GM12801 (cell line): Measurements from ENCODE around the gene LATS2.

ENCODE experiments used
- TF ChIP-seq, protein P1 (sequence below): IDR thresholded peaks from one replicate; pipeline ENCODE4 v1.5.1; 2011; ENCODE audit warnings: control low read depth; ENCODE audit not compliant: insufficient read length; ENCODE audit errors: extremely low read depth

The LATS2 gene

DNA sequence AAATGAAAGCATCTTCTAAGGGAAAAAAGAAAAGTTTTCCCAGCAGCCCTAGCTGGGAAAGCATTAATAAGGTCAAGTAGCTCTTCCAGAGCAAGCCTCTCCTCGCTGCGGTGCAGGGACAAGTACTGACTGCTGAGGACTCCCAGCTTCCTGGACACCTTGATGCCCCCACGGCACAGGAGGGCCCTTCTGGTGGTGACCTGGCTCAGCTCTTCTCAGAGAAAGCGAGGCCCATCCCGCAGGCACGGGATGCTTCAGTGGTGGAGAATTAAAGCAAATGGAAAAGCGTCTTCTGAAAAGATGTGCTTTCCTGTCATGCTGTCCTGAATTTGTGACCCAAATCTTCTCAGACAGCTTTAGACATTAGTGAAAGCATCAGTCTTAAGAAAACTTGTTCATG lies 38.8 kb upstream of the LATS2 start:
- TF ChIP-seq, protein P1, sequence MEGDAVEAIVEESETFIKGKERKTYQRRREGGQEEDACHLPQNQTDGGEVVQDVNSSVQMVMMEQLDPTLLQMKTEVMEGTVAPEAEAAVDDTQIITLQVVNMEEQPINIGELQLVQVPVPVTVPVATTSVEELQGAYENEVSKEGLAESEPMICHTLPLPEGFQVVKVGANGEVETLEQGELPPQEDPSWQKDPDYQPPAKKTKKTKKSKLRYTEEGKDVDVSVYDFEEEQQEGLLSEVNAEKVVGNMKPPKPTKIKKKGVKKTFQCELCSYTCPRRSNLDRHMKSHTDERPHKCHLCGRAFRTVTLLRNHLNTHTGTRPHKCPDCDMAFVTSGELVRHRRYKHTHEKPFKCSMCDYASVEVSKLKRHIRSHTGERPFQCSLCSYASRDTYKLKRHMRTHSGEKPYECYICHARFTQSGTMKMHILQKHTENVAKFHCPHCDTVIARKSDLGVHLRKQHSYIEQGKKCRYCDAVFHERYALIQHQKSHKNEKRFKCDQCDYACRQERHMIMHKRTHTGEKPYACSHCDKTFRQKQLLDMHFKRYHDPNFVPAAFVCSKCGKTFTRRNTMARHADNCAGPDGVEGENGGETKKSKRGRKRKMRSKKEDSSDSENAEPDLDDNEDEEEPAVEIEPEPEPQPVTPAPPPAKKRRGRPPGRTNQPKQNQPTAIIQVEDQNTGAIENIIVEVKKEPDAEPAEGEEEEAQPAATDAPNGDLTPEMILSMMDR = no peak

DNA sequence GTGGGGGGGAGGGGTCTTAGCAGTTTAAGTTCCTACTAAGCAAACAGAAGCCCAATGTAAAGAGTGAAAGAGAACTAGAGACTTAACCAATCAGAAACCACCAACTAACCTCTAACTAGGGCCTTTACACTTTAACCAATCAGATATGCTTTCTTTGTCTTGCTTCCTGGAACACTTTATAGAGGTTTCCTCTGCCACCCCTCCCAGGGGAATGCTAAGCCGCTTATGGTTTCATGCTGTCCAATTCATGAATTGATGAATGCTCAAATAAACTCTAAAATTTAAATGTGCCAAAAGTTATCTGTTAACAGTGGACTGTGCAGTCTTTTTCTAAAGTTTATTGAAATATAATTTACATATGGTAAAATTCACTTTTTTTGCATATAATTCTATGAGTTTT lies 33.9 kb upstream of the LATS2 start:
- TF ChIP-seq, protein P1 = no peak

DNA sequence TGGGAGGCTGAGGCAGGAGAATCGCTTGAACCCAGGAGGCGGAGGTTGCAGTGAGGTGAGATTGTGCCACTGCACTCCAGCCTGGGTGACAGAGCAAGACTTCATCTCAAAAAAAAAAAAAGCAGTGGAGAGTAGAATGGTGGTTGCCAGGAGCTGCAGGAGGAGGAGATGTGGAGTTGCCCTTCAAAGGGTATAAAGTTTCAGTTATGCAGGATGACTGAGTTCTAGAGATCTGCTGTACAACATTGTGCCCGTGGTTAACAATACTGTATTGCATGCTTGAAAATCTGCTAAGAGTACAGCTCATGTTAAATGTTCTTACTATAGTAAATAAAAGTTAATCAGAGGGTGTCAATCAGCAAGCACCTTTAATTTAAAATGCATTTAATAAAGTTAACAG lies 28.4 kb upstream of the LATS2 start:
- TF ChIP-seq, protein P1 = no peak

DNA sequence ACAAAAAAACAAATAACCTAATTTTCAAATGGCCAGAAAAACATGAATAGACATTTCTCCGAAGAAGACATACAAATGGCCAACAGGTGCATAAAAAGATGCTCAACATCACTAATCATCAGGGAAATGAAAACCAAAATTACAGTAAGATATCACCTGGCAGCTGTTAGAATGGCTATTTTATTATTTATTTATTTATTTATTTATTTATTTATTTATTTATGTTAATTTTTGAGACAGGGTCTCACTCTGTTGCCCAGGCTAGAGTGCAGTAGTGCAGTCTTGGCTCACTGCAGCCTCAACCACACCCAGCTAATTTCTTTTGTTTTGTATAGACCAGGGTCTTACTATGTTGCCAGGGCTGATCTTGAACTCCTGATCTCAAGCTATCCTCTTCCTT lies 27.1 kb upstream of the LATS2 start:
- TF ChIP-seq, protein P1 = no peak

DNA sequence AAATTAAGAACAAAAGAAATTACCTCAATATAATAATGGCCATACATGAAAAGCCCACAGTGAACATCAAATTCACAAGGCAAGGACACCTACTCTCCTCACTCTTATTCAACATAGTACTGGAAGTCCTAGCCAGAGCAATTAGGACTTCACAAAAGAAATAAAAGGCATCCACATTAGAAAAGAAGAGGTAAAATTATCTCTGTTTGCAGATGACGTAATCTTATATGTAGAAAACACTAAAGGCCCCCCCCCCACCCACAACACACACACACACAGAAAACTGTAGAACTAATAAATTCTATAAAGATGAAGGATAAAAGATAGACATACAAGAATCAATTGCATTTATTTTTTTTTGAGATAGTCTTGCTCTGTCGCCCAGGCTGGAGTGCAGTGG lies 25.5 kb upstream of the LATS2 start:
- TF ChIP-seq, protein P1 = no peak

DNA sequence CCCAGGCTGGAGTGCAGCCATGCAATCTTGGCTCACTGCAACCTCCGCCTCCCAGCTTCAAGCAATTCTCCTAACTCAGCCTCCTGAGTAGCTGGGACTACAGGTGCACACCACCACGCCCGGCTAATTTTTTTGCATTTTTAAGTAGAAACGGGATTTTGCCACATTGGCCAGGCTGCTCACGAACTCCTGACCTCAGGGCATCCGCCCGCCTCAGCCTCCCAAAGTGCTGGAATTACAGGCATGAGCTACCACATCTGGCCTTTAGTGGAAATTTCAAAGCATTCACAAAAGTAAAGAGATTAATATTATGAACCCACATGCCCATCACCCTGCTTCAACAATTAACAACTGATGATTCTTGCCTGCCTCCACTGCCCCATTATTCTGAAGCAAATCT lies 20.5 kb upstream of the LATS2 start:
- TF ChIP-seq, protein P1 = no peak

DNA sequence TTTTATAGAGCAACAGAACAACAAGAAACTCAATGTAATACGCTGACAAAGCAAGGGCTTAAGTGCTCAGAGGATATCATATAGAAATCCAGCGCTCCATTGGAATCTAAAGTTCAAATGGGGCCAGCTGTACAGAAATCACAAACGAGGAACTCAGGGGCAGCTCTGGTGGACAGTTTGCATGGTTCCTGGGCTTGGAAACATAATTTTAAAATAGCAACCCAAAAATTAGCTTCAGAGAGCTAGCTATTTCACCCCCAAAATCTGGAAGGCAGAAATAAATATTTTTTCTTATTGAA lies 19.2 kb upstream of the LATS2 start:
- TF ChIP-seq, protein P1 = no peak
